Transverse colon (tissue), 4 donors: ENCODE results near the gene FNBP1L.

ENCODE experiments used
- CTCF ChIP-seq, 5 experiments: fragments of 200-600 bp in 3 of 5; fragments of 450-650 bp in 2 of 5; sonication (generic) in 3 of 5; IDR thresholded peaks; 1 replicate in 2 of 5; 2 replicates in 3 of 5; pipeline ENCODE4 v1.5.1; 2016 to 2017; ENCODE audit warnings: antibody characterized with exemption in 5 of 5, inconsistent platforms in 3 of 5, mild to moderate bottlenecking in 2 of 5, moderate library complexity in 1 of 5
- EP300 ChIP-seq: sonication (generic); formaldehyde crosslinking; IDR thresholded peaks from one replicate; pipeline ENCODE4 v1.6.1; 2017; ENCODE audit warnings: antibody characterized with exemption, low read depth
- POLR2A ChIP-seq: fragments of 450-650 bp; IDR thresholded peaks from one replicate; pipeline ENCODE4 v1.6.1; 2016; ENCODE audit warnings: antibody characterized with exemption, mild to moderate bottlenecking, moderate library complexity
- POLR2AphosphoS5 ChIP-seq, 3 donors: sonication (generic); formaldehyde crosslinking; IDR thresholded peaks; one replicate each; pipeline ENCODE4 v1.6.1; 2016; ENCODE audit warnings: antibody characterized with exemption in 3 of 3

- no peak for TF ChIP-seq EP300
- no peak for TF ChIP-seq POLR2A
- no peak for TF ChIP-seq CTCF (IDR thresholded peaks at IDR 0.05)
- no peak for TF ChIP-seq POLR2AphosphoS5 (IDR thresholded peaks at IDR 0.05)
These were observed 94.5 kb downstream of the FNBP1L start for GRCh38 chr1:93542398-93542797.
